Panc1 (cell line): Measurements from ENCODE around the gene CYB5RL. TPM values are rescaled to one million over a fixed set of nuclear protein-coding genes. Genes with fewer than 3 reads are reported as not detected.

ENCODE experiments used
- ATAC-seq: fragments of 200-7000 bp; cut with Tn5 transposase; 2 replicates; pipeline ENCODE4 v1.9.1; 2020; ENCODE audit warnings: mild to moderate bottlenecking, moderate library complexity
- BruUV-seq: library from RNA; stranded (reverse); fragments of 400-500 nt; replicated peaks from 2 replicates; lab custom pipeline; 2021; lab: Mats Ljungman, UMichigan
- CTCF ChIA-PET: fragments of 300-600 bp; sonication (Branson Sonifier 250); formaldehyde crosslinking; loops from one replicate; lab custom pipeline; 2022; ENCODE audit warnings: antibody characterized with exemption; lab: Charles Lee
- POLR2A ChIA-PET: fragments of 300-600 bp; sonication (Branson Sonifier 250); formaldehyde crosslinking; loops from one replicate; lab custom pipeline; 2022; ENCODE audit warnings: antibody characterized with exemption; lab: Charles Lee
- DNase-seq: peaks from one replicate; pipeline ENCODE4 v3.0.0-alpha.2; 2010; ENCODE audit warnings: low read depth, low spot score
- H3K27ac ChIP-seq: 2 replicates; pipeline ENCODE4 v1.5.1; 2011; ENCODE audit warnings: mild to moderate bottlenecking, low read length, inconsistent platforms
- H3K27me3 ChIP-seq: fragments of 200-500 bp; sonication (Bioruptor generic); 2 replicates; pipeline ENCODE4 v1.6.0; 2014; ENCODE audit warnings: low read length, inconsistent platforms; ENCODE audit not compliant: control insufficient read depth, insufficient read depth
- H3K36me3 ChIP-seq: fragments of 200-500 bp; sonication (Bioruptor generic); 2 replicates; pipeline ENCODE4 v1.5.1; 2014; ENCODE audit warnings: inconsistent platforms, mild to moderate bottlenecking, low read length, moderate library complexity; ENCODE audit not compliant: control insufficient read depth, insufficient read depth
- H3K4me1 ChIP-seq: 2 replicates; pipeline ENCODE4 v1.5.1; 2011; ENCODE audit warnings: inconsistent platforms, mild to moderate bottlenecking, low read length, moderate library complexity; ENCODE audit not compliant: control insufficient read depth, insufficient read depth
- H3K4me3 ChIP-seq, 2 experiments: 2 replicates each; pipeline ENCODE4 v1.5.1; 2011 to 2012; ENCODE audit warnings: low read depth in 2 of 2, low read length in 2 of 2, mild to moderate bottlenecking in 2 of 2, inconsistent platforms in 1 of 2, moderate library complexity in 1 of 2
- H3K9me3 ChIP-seq: fragments of 200-500 bp; sonication (Bioruptor generic); 2 replicates; pipeline ENCODE4 v1.5.1; 2014; ENCODE audit warnings: low read depth, mild to moderate bottlenecking, inconsistent platforms, low read length, moderate library complexity; ENCODE audit not compliant: control insufficient read depth, insufficient read depth
- POLR2AphosphoS5 ChIP-seq: IDR thresholded peaks from 2 replicates; pipeline ENCODE4 v1.6.1; 2012; ENCODE audit warnings: mild to moderate bottlenecking, low read depth, low read length, moderate library complexity
- REST ChIP-seq, 2 experiments: IDR thresholded peaks; 2 replicates each; pipeline ENCODE4 v1.6.1; 2011 to 2012; ENCODE audit warnings: low read depth in 2 of 2, control low read depth in 1 of 2, low read length in 1 of 2, mild to moderate bottlenecking in 1 of 2, moderate library complexity in 1 of 2; ENCODE audit not compliant: insufficient read depth in 1 of 2
- SIN3A ChIP-seq: IDR thresholded peaks from 2 replicates; pipeline ENCODE4 v1.6.1; 2012; ENCODE audit warnings: low read depth, mild to moderate bottlenecking, low read length, moderate library complexity, borderline replicate concordance; ENCODE audit not compliant: insufficient read depth
- TCF7L2 ChIP-seq: IDR thresholded peaks from 2 replicates; pipeline ENCODE4 v1.6.1; 2011; ENCODE audit warnings: mild to moderate bottlenecking, low read depth, low read length, inconsistent platforms
- in situ Hi-C: cut with HindIII; loops from 2 replicates; pipeline ENCODE4 v1.10.0; 2016; ENCODE audit warnings: low sequenced_read_pairs, low pct_unique_long_range_greater_than_20kb
- intact Hi-C: fragments of 100-400 bp; cut with micrococcal nuclease; formaldehyde crosslinking; loops from one replicate; pipeline ENCODE4 v1.10.0; 2022; ENCODE audit not compliant: unreplicated experiment
- total RNA-seq: library from RNA; stranded (reverse); gene quantifications from one replicate; pipeline ENCODE4 v1.2.1, GENCODE V29; 2021; ENCODE audit not compliant: unreplicated experiment
- TF ChIP-seq, protein P1 (sequence below): fragments of 450-650 bp; IDR thresholded peaks from 2 replicates; pipeline ENCODE4 v1.5.1; 2017; ENCODE audit warnings: mild to moderate bottlenecking

CYB5RL gene
- total RNA-seq, 1 experiment from 2014 or later = 19.4 TPM

GRCh38 chr1:54176621-54177327 lies 23.1 kb downstream of the CYB5RL start:
- Histone ChIP-seq H3K9me3 (no peaks in the 10 kb centered on the region), H3K4me1 (no peaks in the 10 kb centered on the region), H3K36me3 (no peaks in the 10 kb centered on the region), H3K4me3 (no peak overlapping the region), H3K27ac (no peak overlapping the region), H3K27me3 (no peaks in the 10 kb centered on the region)
- POLR2A ChIA-PET = no interaction called here
- DNase-seq (no peak), ATAC-seq (0 out of 2 replicates have a peak, but pooled peaks have one; percentile 18)
- CTCF ChIA-PET = no interaction called here
- TF ChIP-seq REST (IDR thresholded peaks at IDR 0.05; ENCODE audit: insufficient read depth in 1 of 2, low read depth in 2 of 2, low read length in 1 of 2) (no peak), POLR2AphosphoS5 (no peak), TCF7L2 (no peak), SIN3A (no peak)
- TF ChIP-seq, protein P1, sequence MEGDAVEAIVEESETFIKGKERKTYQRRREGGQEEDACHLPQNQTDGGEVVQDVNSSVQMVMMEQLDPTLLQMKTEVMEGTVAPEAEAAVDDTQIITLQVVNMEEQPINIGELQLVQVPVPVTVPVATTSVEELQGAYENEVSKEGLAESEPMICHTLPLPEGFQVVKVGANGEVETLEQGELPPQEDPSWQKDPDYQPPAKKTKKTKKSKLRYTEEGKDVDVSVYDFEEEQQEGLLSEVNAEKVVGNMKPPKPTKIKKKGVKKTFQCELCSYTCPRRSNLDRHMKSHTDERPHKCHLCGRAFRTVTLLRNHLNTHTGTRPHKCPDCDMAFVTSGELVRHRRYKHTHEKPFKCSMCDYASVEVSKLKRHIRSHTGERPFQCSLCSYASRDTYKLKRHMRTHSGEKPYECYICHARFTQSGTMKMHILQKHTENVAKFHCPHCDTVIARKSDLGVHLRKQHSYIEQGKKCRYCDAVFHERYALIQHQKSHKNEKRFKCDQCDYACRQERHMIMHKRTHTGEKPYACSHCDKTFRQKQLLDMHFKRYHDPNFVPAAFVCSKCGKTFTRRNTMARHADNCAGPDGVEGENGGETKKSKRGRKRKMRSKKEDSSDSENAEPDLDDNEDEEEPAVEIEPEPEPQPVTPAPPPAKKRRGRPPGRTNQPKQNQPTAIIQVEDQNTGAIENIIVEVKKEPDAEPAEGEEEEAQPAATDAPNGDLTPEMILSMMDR = no peak
- intact Hi-C loops = no loop called here
- no TSS peak for BruUV-seq
- in situ Hi-C loops = no loop called here

GRCh38 chr1:54174106-54174505 lies 25.7 kb downstream of the CYB5RL start:
- H3K27me3 ChIP-seq = no peaks in the 10 kb centered on the region
- POLR2A ChIA-PET = interaction anchor here (0.6 kb wide), 1 partner anchor 490 kb away, joined by 7 read pairs; no protein-coding TSS in a partner anchor
- H3K27ac ChIP-seq = no peak overlapping the region
- ATAC-seq (no peak), DNase-seq (no peak)
- no TSS peak for BruUV-seq
- in situ Hi-C loops (no loop called here), intact Hi-C loops (no loop called here)
- H3K36me3 ChIP-seq = no peaks in the 10 kb centered on the region
- TF ChIP-seq REST (IDR thresholded peaks at IDR 0.05; ENCODE audit: insufficient read depth in 1 of 2, low read depth in 2 of 2, low read length in 1 of 2) (no peak), SIN3A (no peak), POLR2AphosphoS5 (no peak)
- no peaks in the 10 kb centered on the region for H3K4me1 ChIP-seq
- CTCF ChIA-PET = no interaction called here
- H3K4me3 ChIP-seq = no peak overlapping the region
- H3K9me3 ChIP-seq = no peaks in the 10 kb centered on the region
